Panc1 (cell line): ENCODE data around the gene PSMB10. TPM values are rescaled to one million over a fixed set of nuclear protein-coding genes. Genes with fewer than 3 reads are reported as not detected.

ENCODE experiments used
- ATAC-seq: fragments of 200-7000 bp; cut with Tn5 transposase; 2 replicates; pipeline ENCODE4 v1.9.1; 2020; ENCODE audit warnings: mild to moderate bottlenecking, moderate library complexity
- BruUV-seq: library from RNA; stranded (reverse); fragments of 400-500 nt; replicated peaks from 2 replicates; lab custom pipeline; 2021; lab: Mats Ljungman, UMichigan
- CTCF ChIA-PET: fragments of 300-600 bp; sonication (Branson Sonifier 250); formaldehyde crosslinking; loops from one replicate; lab custom pipeline; 2022; ENCODE audit warnings: antibody characterized with exemption; lab: Charles Lee
- POLR2A ChIA-PET: fragments of 300-600 bp; sonication (Branson Sonifier 250); formaldehyde crosslinking; loops from one replicate; lab custom pipeline; 2022; ENCODE audit warnings: antibody characterized with exemption; lab: Charles Lee
- DNase-seq: peaks from one replicate; pipeline ENCODE4 v3.0.0-alpha.2; 2010; ENCODE audit warnings: low read depth, low spot score
- H3K27ac ChIP-seq: 2 replicates; pipeline ENCODE4 v1.5.1; 2011; ENCODE audit warnings: mild to moderate bottlenecking, low read length, inconsistent platforms
- H3K27me3 ChIP-seq: fragments of 200-500 bp; sonication (Bioruptor generic); 2 replicates; pipeline ENCODE4 v1.6.0; 2014; ENCODE audit warnings: low read length, inconsistent platforms; ENCODE audit not compliant: control insufficient read depth, insufficient read depth
- H3K36me3 ChIP-seq: fragments of 200-500 bp; sonication (Bioruptor generic); 2 replicates; pipeline ENCODE4 v1.5.1; 2014; ENCODE audit warnings: inconsistent platforms, mild to moderate bottlenecking, low read length, moderate library complexity; ENCODE audit not compliant: control insufficient read depth, insufficient read depth
- H3K4me1 ChIP-seq: 2 replicates; pipeline ENCODE4 v1.5.1; 2011; ENCODE audit warnings: inconsistent platforms, mild to moderate bottlenecking, low read length, moderate library complexity; ENCODE audit not compliant: control insufficient read depth, insufficient read depth
- H3K4me3 ChIP-seq, 2 experiments: 2 replicates each; pipeline ENCODE4 v1.5.1; 2011 to 2012; ENCODE audit warnings: low read depth in 2 of 2, low read length in 2 of 2, mild to moderate bottlenecking in 2 of 2, inconsistent platforms in 1 of 2, moderate library complexity in 1 of 2
- H3K9me3 ChIP-seq: fragments of 200-500 bp; sonication (Bioruptor generic); 2 replicates; pipeline ENCODE4 v1.5.1; 2014; ENCODE audit warnings: low read depth, mild to moderate bottlenecking, inconsistent platforms, low read length, moderate library complexity; ENCODE audit not compliant: control insufficient read depth, insufficient read depth
- POLR2AphosphoS5 ChIP-seq: IDR thresholded peaks from 2 replicates; pipeline ENCODE4 v1.6.1; 2012; ENCODE audit warnings: mild to moderate bottlenecking, low read depth, low read length, moderate library complexity
- REST ChIP-seq, 2 experiments: IDR thresholded peaks; 2 replicates each; pipeline ENCODE4 v1.6.1; 2011 to 2012; ENCODE audit warnings: low read depth in 2 of 2, control low read depth in 1 of 2, low read length in 1 of 2, mild to moderate bottlenecking in 1 of 2, moderate library complexity in 1 of 2; ENCODE audit not compliant: insufficient read depth in 1 of 2
- SIN3A ChIP-seq: IDR thresholded peaks from 2 replicates; pipeline ENCODE4 v1.6.1; 2012; ENCODE audit warnings: low read depth, mild to moderate bottlenecking, low read length, moderate library complexity, borderline replicate concordance; ENCODE audit not compliant: insufficient read depth
- TCF7L2 ChIP-seq: IDR thresholded peaks from 2 replicates; pipeline ENCODE4 v1.6.1; 2011; ENCODE audit warnings: mild to moderate bottlenecking, low read depth, low read length, inconsistent platforms
- in situ Hi-C: cut with HindIII; loops from 2 replicates; pipeline ENCODE4 v1.10.0; 2016; ENCODE audit warnings: low sequenced_read_pairs, low pct_unique_long_range_greater_than_20kb
- intact Hi-C: fragments of 100-400 bp; cut with micrococcal nuclease; formaldehyde crosslinking; loops from one replicate; pipeline ENCODE4 v1.10.0; 2022; ENCODE audit not compliant: unreplicated experiment
- total RNA-seq: library from RNA; stranded (reverse); gene quantifications from one replicate; pipeline ENCODE4 v1.2.1, GENCODE V29; 2021; ENCODE audit not compliant: unreplicated experiment
- TF ChIP-seq, protein P1 (sequence below): fragments of 450-650 bp; IDR thresholded peaks from 2 replicates; pipeline ENCODE4 v1.5.1; 2017; ENCODE audit warnings: mild to moderate bottlenecking

Gene PSMB10
- total RNA-seq, 1 experiment from 2014 or later = 47.7 TPM

- Histone ChIP-seq H3K4me3 (no peak overlapping the region), H3K36me3 (no peaks in the 10 kb centered on the region), H3K9me3 (no peaks in the 10 kb centered on the region), H3K27me3 (no peaks in the 10 kb centered on the region), H3K4me1 (no peaks in the 10 kb centered on the region; the same call in 1 of the 2 replicates), H3K27ac (no peak overlapping the region)
- no TSS peak for BruUV-seq
- in situ Hi-C loops (no loop called here), intact Hi-C loops (no loop called here)
- DNase-seq (peak; percentile 47), ATAC-seq (peak; percentile 52; the same call in 1 of the 2 replicates)
- TF ChIP-seq, protein P1, sequence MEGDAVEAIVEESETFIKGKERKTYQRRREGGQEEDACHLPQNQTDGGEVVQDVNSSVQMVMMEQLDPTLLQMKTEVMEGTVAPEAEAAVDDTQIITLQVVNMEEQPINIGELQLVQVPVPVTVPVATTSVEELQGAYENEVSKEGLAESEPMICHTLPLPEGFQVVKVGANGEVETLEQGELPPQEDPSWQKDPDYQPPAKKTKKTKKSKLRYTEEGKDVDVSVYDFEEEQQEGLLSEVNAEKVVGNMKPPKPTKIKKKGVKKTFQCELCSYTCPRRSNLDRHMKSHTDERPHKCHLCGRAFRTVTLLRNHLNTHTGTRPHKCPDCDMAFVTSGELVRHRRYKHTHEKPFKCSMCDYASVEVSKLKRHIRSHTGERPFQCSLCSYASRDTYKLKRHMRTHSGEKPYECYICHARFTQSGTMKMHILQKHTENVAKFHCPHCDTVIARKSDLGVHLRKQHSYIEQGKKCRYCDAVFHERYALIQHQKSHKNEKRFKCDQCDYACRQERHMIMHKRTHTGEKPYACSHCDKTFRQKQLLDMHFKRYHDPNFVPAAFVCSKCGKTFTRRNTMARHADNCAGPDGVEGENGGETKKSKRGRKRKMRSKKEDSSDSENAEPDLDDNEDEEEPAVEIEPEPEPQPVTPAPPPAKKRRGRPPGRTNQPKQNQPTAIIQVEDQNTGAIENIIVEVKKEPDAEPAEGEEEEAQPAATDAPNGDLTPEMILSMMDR = no peak
- TF ChIP-seq TCF7L2 (no peak), SIN3A (no peak), REST (IDR thresholded peaks at IDR 0.05; ENCODE audit: insufficient read depth in 1 of 2, low read depth in 2 of 2, low read length in 1 of 2) (no peak), POLR2AphosphoS5 (no peak)
- ChIA-PET POLR2A (no interaction called here), CTCF (no interaction called here)
Measured at GRCh38 chr16:67917852-67918236, 18.8 kb downstream of the PSMB10 start.

DNA sequence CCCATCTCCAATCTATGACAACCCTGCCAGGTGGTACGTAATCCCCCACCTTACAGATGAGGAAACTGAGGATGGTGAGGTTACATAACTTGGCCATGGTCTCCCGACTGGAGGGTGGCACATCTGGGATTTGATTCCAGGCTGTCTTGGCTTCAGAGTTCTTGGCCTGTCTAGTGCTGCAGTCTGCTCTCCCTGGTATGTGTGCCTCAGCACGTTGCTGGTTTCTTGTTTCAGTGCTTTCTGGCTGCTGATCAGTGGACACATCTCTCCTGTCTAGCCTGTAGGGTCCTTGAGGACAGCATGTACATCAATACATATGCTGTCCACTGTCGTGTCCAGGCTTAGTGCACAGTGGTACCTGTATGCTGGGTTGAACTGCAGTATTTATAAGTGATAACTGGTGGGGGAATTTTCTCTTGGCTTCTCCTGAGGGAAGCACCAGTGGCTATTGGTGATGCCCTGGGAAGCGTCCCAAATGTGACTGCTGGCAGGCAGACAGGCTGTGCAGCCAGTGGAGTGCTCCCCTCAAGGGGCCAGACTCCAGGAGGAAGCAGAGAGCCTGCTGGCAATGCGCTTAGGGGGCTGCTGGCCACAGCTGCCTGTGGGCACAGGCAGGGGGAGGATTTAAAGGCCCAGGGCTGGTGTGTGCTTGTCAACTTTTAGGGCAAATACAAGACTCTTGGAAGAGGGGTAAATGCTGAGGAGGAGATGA, 19.4 kb downstream of the PSMB10 start:
- in situ Hi-C loops = no loop called here
- H3K4me1 ChIP-seq = no peaks in the 10 kb centered on the region; the same call in 1 of the 2 replicates
- TF ChIP-seq, protein P1 = no peak
- TF ChIP-seq REST (IDR thresholded peaks at IDR 0.05; ENCODE audit: insufficient read depth in 1 of 2, low read depth in 2 of 2, low read length in 1 of 2) (no peak), TCF7L2 (no peak), SIN3A (no peak), POLR2AphosphoS5 (no peak)
- no peak overlapping the region for H3K27ac ChIP-seq
- DNase-seq (no peak), ATAC-seq (peak; percentile 22; the same call in 1 of the 2 replicates)
- no peaks in the 10 kb centered on the region for H3K27me3 ChIP-seq
- CTCF ChIA-PET = no interaction called here
- intact Hi-C loops = no loop called here
- no TSS peak for BruUV-seq
- POLR2A ChIA-PET = no interaction called here
- H3K4me3 ChIP-seq = no peak overlapping the region
- no peaks in the 10 kb centered on the region for H3K36me3 ChIP-seq
- no peaks in the 10 kb centered on the region for H3K9me3 ChIP-seq
